Measurements from ENCODE around the gene PARS2.

PARS2 gene

DNA sequence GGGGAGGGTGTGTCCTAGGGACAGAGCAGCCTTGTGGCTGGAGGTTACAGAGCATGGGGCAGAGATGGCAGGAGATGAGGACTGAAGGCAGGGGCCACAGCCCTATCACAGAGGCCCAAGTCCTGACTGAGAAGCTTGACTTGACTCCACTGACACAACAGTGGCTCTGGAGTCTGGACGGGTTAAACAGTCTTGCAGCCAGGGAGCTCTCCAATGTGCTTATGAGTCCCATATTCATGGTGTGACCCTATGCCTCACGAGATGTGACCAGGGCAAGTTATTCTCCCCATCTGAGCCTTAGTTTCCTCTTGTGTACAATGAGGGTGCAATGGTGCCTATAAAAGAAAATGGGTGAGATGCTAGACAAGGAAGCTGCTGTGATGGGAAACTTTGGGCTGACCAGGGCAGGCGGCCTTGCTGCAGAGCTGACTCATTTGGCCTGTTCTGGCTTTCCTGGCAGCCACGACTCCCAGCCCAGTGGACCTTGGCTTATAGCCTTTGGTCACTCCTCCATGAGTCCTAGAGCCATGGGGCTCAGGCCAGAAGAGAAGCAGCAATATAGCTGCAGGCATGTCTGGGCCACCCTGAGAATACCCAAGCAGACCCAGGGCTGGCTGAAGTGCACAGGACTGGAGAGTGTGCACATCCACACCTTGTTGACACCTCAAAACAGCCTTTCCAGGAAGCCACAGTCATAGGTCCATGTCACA lies 39.6 kb upstream of the PARS2 start:
- no CpG with 5 or more reads among the region's 4 CpGs for WGBS, 2 donors (ENCODE audit: extremely low coverage in 2 of 2, insufficient read length in 2 of 2, insufficient replicate concordance in 1 of 2)
- Histone ChIP-seq H2AFZ (ENCODE audit: low read length) (no peak overlapping the region), H3K27ac (replicated peaks; ENCODE audit: low read length) (no peak overlapping the region), H2BK12ac (ENCODE audit: low read length) (no peak overlapping the region), H2BK120ac (ENCODE audit: low read depth, low read length) (no peak overlapping the region), H3K4me1 (ENCODE audit: control insufficient read depth in 2 of 2, insufficient read depth in 1 of 2, low read depth in 1 of 2, low read length in 2 of 2) (peaks cover 0 to under 1% of the 10 kb centered on the region in 2 donors), H3K4me3 (ENCODE audit: low read length in 2 of 2) (no peak overlapping the region), H2AK5ac (ENCODE audit: low read depth, low read length) (no peak overlapping the region), H3K18ac (ENCODE audit: low read length) (no peak overlapping the region), H4K8ac (ENCODE audit: low read depth, low read length) (no peak overlapping the region), H3K9me3 (replicated peaks in 1 of 2; ENCODE audit: control insufficient read depth in 2 of 2, insufficient read depth in 1 of 2, low read depth in 1 of 2, low read length in 2 of 2) (peaks cover 0 to 2% of the 10 kb centered on the region in 2 donors), H3K9ac (ENCODE audit: low read depth, low read length, poor library complexity) (no peak overlapping the region), H3K79me1 (ENCODE audit: low read depth, low read length) (no peaks in the 10 kb centered on the region), H4K91ac (ENCODE audit: low read depth, low read length, poor library complexity) (no peak overlapping the region), H3K23ac (ENCODE audit: low read depth, low read length, poor library complexity) (no peak overlapping the region), H3K4me2 (ENCODE audit: insufficient read depth, low read length, poor library complexity, severe bottlenecking) (no peak overlapping the region), H3K14ac (ENCODE audit: low read length) (no peak overlapping the region), H2BK5ac (ENCODE audit: low read length) (no peak overlapping the region), H3K4ac (ENCODE audit: low read length) (no peak overlapping the region), H2BK15ac (ENCODE audit: low read length) (no peak overlapping the region), H3K36me3 (replicated peaks in 1 of 2; ENCODE audit: control insufficient read depth in 2 of 2, insufficient read depth in 2 of 2, low read length in 2 of 2) (no peaks in the 10 kb centered on the region), H3K27me3 (ENCODE audit: control insufficient read depth in 3 of 3, insufficient read depth in 3 of 3, low read depth in 1 of 3, low read length in 3 of 3) (peaks cover 8 to 52% (median 25%) of the 10 kb centered on the region in 3 experiments)
- DNase-seq (ENCODE audit: low spot score): no peak

- peak within 1 kb of the TSS in 1 of 2 donors; percentile 68 for H3K4me3 ChIP-seq (ENCODE audit: low read length in 2 of 2)
- peak within 1 kb of the TSS; percentile 44 for H3K4me2 ChIP-seq (ENCODE audit: insufficient read depth, low read length, poor library complexity, severe bottlenecking)
- no peak within 1 kb of the TSS for H2BK120ac ChIP-seq (ENCODE audit: low read depth, low read length)
- H3K79me1 ChIP-seq (ENCODE audit: low read depth, low read length): no peaks in the 10 kb centered on the region
- H2AK5ac ChIP-seq (ENCODE audit: low read depth, low read length): peak within 1 kb of the TSS; percentile 76
- H3K4me1 ChIP-seq (ENCODE audit: control insufficient read depth in 2 of 2, insufficient read depth in 1 of 2, low read depth in 1 of 2, low read length in 2 of 2): no peaks in the 10 kb centered on the region
- H3K18ac ChIP-seq (ENCODE audit: low read length): peak within 1 kb of the TSS; percentile 75
- H3K9me3 ChIP-seq (replicated peaks in 1 of 2; ENCODE audit: control insufficient read depth in 2 of 2, insufficient read depth in 1 of 2, low read depth in 1 of 2, low read length in 2 of 2): peaks cover 0 to 2% of the 10 kb centered on the region in 2 donors
- peak within 1 kb of the TSS; percentile 82 for H3K23ac ChIP-seq (ENCODE audit: low read depth, low read length, poor library complexity)
- no peak within 1 kb of the TSS for H3K27ac ChIP-seq (replicated peaks; ENCODE audit: low read length)
- peak within 1 kb of the TSS; percentile 30 for H3K9ac ChIP-seq (ENCODE audit: low read depth, low read length, poor library complexity)
- peaks cover 8 to 51% (median 25%) of the 10 kb centered on the region in 3 experiments for H3K27me3 ChIP-seq (ENCODE audit: control insufficient read depth in 3 of 3, insufficient read depth in 3 of 3, low read depth in 1 of 3, low read length in 3 of 3)
- H3K4ac ChIP-seq (ENCODE audit: low read length): no peak within 1 kb of the TSS
- peak within 1 kb of the TSS; percentile 43 for H2BK15ac ChIP-seq (ENCODE audit: low read length)
- peak within 1 kb of the TSS; percentile 59 for H2BK5ac ChIP-seq (ENCODE audit: low read length)
- H3K36me3 ChIP-seq (replicated peaks in 1 of 2; ENCODE audit: control insufficient read depth in 2 of 2, insufficient read depth in 2 of 2, low read length in 2 of 2): no peaks in the 10 kb centered on the region
- peak within 1 kb of the TSS; percentile 74 for H2AFZ ChIP-seq (ENCODE audit: low read length)
- no peak for DNase-seq (ENCODE audit: low spot score)
- no peak within 1 kb of the TSS for H2BK12ac ChIP-seq (ENCODE audit: low read length)
- WGBS, 2 donors (ENCODE audit: extremely low coverage in 2 of 2, insufficient read length in 2 of 2, insufficient replicate concordance in 1 of 2): no CpG with 5 or more reads among the region's 58 CpGs
- no peak within 1 kb of the TSS for H4K91ac ChIP-seq (ENCODE audit: low read depth, low read length, poor library complexity)
- H3K14ac ChIP-seq (ENCODE audit: low read length): no peak within 1 kb of the TSS
- H4K8ac ChIP-seq (ENCODE audit: low read depth, low read length): peak within 1 kb of the TSS; percentile 57
Observed at GRCh38 chr1:54800899-54801759, 36.8 kb upstream of the PARS2 start, which contains the start of gene TTC22. Gene TTC22, minus strand, starts transcription at chr1:54801323. Its CDS starts 160 bp downstream, at chr1:54801163.

- Histone ChIP-seq H2AK5ac (ENCODE audit: low read depth, low read length) (peak overlapping the region; percentile 76), H3K4ac (ENCODE audit: low read length) (no peak overlapping the region), H3K4me2 (ENCODE audit: insufficient read depth, low read length, poor library complexity, severe bottlenecking) (peak overlapping the region; percentile 44), H3K9me3 (replicated peaks in 1 of 2; ENCODE audit: control insufficient read depth in 2 of 2, insufficient read depth in 1 of 2, low read depth in 1 of 2, low read length in 2 of 2) (peaks cover 0 to 2% of the 10 kb centered on the region in 2 donors), H3K18ac (ENCODE audit: low read length) (peak overlapping the region; percentile 75), H3K4me1 (ENCODE audit: control insufficient read depth in 2 of 2, insufficient read depth in 1 of 2, low read depth in 1 of 2, low read length in 2 of 2) (no peaks in the 10 kb centered on the region), H4K8ac (ENCODE audit: low read depth, low read length) (peak overlapping the region; percentile 57), H3K14ac (ENCODE audit: low read length) (no peak overlapping the region), H3K27me3 (ENCODE audit: control insufficient read depth in 3 of 3, insufficient read depth in 3 of 3, low read depth in 1 of 3, low read length in 3 of 3) (peaks cover 8 to 58% (median 25%) of the 10 kb centered on the region in 3 experiments), H3K36me3 (replicated peaks in 1 of 2; ENCODE audit: control insufficient read depth in 2 of 2, insufficient read depth in 2 of 2, low read length in 2 of 2) (no peaks in the 10 kb centered on the region), H3K79me1 (ENCODE audit: low read depth, low read length) (no peaks in the 10 kb centered on the region), H2AFZ (ENCODE audit: low read length) (peak overlapping the region; percentile 74), H2BK120ac (ENCODE audit: low read depth, low read length) (no peak overlapping the region), H2BK15ac (ENCODE audit: low read length) (peak overlapping the region; percentile 43), H2BK12ac (ENCODE audit: low read length) (no peak overlapping the region), H3K27ac (replicated peaks; ENCODE audit: low read length) (no peak overlapping the region), H3K9ac (ENCODE audit: low read depth, low read length, poor library complexity) (no peak overlapping the region), H4K91ac (ENCODE audit: low read depth, low read length, poor library complexity) (no peak overlapping the region), H2BK5ac (ENCODE audit: low read length) (peak overlapping the region; percentile 59), H3K23ac (ENCODE audit: low read depth, low read length, poor library complexity) (peak overlapping the region; percentile 82), H3K4me3 (ENCODE audit: low read length in 2 of 2) (no peak overlapping the region)
- DNase-seq (ENCODE audit: low spot score): no peak
- WGBS, 2 donors (ENCODE audit: extremely low coverage in 2 of 2, insufficient read length in 2 of 2, insufficient replicate concordance in 1 of 2): no CpG with 5 or more reads among the region's 39 CpGs
Observed at GRCh38 chr1:54800041-54800898, 35.9 kb upstream of the PARS2 start.
